GM12872 (cell line): Measurements from ENCODE around the gene CCDC34.

ENCODE experiments used
- TF ChIP-seq, protein P1 (sequence below): IDR thresholded peaks from 3 replicates; pipeline ENCODE4 v1.5.1; 2011; ENCODE audit warnings: low read depth, mild to moderate bottlenecking, low read length, moderate library complexity; ENCODE audit not compliant: insufficient read depth

Gene CCDC34

DNA sequence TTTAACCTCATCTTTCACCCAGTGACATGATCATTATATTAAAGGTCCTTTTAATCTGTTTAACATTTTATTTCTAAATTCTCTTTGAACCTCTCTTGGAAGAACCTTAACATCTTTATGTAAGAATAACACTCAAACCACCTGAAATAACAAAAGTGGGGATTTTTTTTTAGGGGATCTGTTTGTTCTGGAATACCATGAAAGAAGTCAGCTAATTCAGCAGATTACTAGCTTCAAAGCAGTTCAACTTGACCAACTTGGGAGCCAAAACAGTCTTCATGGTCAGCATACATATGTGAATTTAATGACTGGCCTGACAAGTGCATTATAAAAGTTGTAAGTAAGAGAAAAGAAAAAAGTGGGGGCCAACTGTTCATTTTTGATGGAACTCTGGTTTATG, 52.3 kb downstream of the CCDC34 start:
- TF ChIP-seq, protein P1, sequence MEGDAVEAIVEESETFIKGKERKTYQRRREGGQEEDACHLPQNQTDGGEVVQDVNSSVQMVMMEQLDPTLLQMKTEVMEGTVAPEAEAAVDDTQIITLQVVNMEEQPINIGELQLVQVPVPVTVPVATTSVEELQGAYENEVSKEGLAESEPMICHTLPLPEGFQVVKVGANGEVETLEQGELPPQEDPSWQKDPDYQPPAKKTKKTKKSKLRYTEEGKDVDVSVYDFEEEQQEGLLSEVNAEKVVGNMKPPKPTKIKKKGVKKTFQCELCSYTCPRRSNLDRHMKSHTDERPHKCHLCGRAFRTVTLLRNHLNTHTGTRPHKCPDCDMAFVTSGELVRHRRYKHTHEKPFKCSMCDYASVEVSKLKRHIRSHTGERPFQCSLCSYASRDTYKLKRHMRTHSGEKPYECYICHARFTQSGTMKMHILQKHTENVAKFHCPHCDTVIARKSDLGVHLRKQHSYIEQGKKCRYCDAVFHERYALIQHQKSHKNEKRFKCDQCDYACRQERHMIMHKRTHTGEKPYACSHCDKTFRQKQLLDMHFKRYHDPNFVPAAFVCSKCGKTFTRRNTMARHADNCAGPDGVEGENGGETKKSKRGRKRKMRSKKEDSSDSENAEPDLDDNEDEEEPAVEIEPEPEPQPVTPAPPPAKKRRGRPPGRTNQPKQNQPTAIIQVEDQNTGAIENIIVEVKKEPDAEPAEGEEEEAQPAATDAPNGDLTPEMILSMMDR: no peak

DNA sequence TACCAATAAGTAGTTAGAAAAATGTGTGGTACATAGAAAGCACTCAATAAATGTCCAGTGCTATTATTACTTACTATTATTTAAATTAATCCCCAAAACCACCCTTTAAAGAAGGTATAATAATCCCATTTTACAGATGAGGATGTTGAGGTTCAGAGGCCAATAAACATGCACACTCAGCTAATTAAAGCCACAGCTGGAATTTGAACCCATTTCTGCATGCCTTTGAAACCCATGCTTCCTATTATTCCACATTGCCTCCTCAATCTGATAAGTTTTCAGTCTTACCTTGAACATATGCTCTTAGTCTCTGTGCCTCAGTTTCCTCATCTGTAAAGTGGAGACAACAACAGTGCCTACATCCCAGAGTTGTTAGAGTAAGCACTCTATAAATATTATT, 52.8 kb downstream of the CCDC34 start:
- TF ChIP-seq, protein P1: no peak

DNA sequence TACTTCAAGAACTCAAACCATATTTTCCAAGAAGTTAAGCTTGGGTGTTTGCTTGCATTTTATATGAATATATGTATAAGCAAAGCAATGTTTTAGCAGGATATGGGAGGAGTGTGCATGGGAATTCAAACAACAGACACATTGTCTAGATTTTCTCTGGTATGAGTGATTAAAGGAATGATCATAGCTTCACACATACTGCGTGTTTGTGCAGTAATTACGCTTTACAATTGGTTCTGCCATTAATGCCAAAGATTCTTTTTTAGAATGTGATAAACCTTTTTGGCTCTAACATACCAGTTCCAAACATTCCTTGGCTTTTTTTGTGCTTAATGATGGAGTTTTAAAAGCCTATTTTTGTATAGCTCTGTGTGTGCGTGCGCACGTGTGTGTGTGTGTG, 54.0 kb downstream of the CCDC34 start:
- TF ChIP-seq, protein P1: no peak

DNA sequence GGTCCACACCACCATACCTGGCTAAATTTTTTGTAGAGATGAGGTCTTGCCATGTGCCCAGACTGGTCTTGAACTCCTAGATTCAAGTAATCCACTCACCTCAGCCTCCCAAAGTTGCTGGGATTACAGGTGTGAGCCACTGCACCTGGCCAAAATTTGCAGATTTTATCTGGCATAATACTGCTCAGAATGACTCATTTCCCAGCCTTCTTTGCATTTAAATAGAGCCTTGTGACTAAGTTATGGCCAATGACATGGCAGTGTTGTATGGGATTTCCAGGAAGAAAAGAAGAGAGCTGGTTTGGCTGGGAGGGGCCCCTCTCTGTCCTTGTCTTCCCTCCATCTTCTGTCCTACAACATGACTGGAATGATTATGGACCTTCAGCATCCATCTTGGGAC, 55.8 kb downstream of the CCDC34 start:
- TF ChIP-seq, protein P1: no peak

DNA sequence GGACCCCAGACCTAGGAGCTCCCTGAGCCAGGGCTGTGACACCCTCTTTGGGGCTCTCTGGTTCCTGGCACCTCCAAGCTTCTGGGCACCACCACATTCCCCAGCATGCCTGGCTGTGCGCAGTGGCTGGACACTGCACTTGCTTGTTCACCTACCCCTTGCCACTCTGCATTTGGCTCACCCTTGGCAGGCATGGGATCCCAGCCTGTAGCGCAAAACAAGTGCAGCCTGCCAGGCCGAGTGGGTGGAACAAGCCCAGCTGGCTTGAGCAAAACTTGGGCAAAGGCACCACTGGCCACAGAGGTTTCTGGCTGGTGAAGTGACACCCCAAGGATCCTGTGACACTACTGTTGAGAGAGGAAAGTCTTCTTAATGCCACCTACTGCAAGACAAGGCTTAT, 57.3 kb downstream of the CCDC34 start:
- TF ChIP-seq, protein P1: no peak

DNA sequence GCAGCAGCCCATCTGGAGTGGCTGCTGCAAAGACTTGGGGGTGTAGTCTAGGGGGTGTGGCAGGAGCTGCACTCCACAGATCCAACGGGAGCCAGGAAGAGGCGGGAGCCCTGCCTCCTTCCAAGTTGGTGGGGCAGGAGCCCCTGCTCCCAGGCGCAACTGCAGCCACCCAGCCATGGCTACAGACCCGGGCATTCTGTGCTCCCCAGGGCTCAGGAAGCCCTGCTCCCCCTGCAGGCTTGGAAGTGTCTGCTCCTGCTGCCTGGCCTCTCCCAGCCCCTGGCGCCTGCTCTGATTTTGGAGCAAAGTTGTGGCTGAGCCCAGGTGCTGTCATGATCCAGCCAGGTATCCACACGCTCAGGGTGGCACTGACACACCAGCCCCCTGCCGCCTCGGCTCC, 58.5 kb downstream of the CCDC34 start:
- TF ChIP-seq, protein P1: no peak

DNA sequence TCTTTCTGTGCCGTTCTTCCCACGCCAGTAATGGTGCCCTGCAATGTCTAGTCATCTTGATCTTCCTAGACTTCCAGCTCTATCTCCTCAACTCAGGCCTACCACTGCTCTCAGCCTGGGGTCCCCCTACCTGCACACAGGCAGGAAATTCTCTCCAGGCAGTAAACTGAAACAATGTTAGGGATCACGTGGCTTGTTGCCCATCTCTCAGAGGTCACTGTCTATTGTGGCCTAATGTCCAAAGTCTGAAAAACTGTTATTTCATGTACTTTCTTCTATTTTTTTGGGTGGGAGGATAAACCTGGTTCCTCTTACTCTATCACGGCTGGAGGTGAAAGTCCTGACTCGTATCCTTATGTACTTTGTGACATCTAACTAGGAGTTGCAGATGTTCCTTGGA, 59.1 kb downstream of the CCDC34 start:
- TF ChIP-seq, protein P1: no peak

DNA sequence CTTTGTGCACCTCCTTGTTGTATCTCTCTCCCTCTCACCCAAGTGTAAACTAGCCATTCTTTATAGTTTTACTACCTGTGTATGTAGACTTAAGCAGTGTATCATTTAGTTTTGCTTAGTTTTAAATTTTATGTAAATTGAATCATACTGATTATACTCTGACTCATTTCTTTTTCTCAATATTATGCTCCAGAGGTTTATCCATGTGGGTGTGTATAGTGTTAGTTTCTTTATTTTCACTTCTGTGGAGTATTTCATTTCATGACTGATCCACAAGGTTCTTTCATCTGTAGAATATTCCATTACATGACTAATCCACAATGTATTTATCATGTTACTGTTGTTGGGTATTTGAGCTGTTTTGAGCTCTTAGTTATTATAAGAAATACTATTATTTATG, 62.0 kb downstream of the CCDC34 start:
- TF ChIP-seq, protein P1: no peak
